AG04449 (cell line): ENCODE measurements around the gene MAD2L2.
A peak's percentile ranks its signal among the peaks of the same experiment; 100 is the strongest.

ENCODE experiments used
- CTCF ChIA-PET: fragments of 350-600 bp; formaldehyde crosslinking; extraction: SDS; loops from one replicate; lab custom pipeline; 2021; ENCODE audit warnings: antibody characterized with exemption; lab: Yijun Ruan, JAX
- POLR2A ChIA-PET: fragments of 400-600, 350-600 bp; formaldehyde crosslinking; extraction: SDS; loops from one replicate; lab custom pipeline; 2020; ENCODE audit warnings: antibody characterized with exemption, inconsistent platforms; lab: Yijun Ruan, JAX
- DNase-seq: peaks from one replicate; pipeline ENCODE4 v3.0.0-alpha.2; 2010; ENCODE audit warnings: low read depth, low spot score
- H3K4me3 ChIP-seq: 2 replicates; pipeline ENCODE4 v1.5.1; 2011; ENCODE audit warnings: low read depth, mild to moderate bottlenecking, control low read depth, low read length
- TF ChIP-seq, protein P1 (sequence below): IDR thresholded peaks from one replicate; pipeline ENCODE4 v1.5.1; 2011; ENCODE audit warnings: mild to moderate bottlenecking, moderate library complexity, low read length, control low read depth, inconsistent platforms; ENCODE audit not compliant: insufficient read depth; ENCODE audit errors: missing control alignments

The MAD2L2 gene

DNA sequence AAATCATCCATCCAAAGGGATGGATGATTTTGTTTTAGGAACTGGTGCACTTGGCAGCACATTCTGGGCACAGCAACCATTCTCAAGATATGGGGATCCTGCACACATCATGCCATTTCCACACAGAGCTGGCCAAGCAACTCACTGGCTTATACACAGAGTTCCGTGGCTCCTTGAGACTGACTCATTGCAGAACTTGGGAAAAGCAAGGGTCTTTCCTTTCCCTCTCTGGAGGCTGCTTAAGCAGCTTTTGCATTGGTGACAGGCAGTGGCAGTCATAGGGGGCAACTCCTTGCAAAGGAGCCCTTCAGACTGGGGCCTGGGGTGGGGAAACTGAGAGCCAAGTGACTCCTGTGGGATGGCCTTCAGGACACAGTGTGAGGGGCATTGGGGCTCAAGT lies 1.9 kb upstream of the MAD2L2 start:
- TF ChIP-seq, protein P1, sequence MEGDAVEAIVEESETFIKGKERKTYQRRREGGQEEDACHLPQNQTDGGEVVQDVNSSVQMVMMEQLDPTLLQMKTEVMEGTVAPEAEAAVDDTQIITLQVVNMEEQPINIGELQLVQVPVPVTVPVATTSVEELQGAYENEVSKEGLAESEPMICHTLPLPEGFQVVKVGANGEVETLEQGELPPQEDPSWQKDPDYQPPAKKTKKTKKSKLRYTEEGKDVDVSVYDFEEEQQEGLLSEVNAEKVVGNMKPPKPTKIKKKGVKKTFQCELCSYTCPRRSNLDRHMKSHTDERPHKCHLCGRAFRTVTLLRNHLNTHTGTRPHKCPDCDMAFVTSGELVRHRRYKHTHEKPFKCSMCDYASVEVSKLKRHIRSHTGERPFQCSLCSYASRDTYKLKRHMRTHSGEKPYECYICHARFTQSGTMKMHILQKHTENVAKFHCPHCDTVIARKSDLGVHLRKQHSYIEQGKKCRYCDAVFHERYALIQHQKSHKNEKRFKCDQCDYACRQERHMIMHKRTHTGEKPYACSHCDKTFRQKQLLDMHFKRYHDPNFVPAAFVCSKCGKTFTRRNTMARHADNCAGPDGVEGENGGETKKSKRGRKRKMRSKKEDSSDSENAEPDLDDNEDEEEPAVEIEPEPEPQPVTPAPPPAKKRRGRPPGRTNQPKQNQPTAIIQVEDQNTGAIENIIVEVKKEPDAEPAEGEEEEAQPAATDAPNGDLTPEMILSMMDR: no peak
- no peak for DNase-seq
- H3K4me3 ChIP-seq: no peak overlapping the region
- CTCF ChIA-PET: interaction anchor here (0.8 to 3.1 kb wide), 6 partner anchors 8 to 645 kb away, joined by 3 to 27 read pairs (median 8); partner anchors contain the start of gene FBXO6
- POLR2A ChIA-PET: no interaction called here

DNA sequence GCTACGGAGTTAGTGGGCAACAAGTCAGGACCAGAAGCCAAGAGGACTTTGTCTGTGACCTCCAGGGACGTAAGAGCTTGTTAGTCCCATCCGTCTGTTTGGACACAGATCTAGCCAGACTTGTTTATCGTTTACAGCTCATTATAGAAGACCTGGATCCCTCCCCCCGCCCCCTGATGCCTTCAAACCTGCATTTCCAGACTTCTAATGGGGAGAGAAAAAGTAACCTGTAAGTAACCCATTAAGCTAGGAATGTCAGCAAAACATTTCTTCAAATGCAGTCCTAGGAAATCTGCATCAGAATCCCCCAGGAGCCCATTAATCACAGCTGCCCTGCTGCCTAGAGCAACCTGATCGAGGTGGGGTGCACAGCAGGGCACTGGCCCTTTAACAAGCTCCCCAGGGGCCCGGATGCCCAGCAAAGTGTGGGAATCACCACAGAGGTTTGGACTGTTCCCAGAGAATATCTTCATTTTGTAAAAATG lies 1.4 kb upstream of the MAD2L2 start:
- TF ChIP-seq, protein P1: no peak

DNA sequence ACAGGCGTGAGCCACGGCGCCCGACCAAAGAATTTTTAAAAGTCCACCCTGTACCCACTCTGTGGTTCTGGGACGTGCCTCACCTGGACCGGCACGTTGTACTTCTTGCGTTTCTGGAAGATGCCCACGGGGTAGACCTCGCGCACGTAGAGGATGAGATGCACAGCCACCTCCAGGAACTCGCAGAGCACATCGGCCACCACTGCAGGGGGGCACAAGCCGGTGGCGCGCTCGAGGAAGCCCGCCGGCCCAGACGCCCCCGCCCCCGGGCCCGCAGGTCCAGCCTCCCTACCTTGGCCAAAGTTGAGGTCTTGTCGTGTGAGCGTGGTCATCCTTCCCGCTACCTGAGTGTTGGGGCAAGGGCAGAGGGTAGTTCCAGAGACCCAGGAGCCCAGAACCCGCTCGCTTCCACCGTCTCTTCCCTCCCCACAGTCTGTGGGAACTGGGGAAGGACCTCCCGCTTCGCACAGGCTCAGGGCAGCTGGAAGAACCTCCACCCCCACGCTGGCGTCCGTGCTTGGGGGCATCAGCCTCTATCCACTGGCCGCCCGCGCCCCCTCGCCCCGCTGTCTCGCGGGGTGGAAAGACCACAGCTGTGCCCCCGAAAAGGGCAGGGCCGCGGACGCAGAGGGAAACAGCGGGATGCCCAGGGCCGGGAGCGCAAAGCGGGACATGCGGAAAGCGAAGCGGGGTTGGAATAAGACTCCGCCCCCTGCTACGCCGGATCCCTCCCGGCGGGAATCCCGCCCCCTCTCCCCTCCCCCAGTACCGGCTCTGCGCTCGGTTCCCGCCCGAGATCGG lies 478 bp downstream of the MAD2L2 start:
- ChIA-PET CTCF (interaction anchor here (2.2 to 2.7 kb wide), 2 partner anchors 10 to 39 kb away, joined by 9 to 18 read pairs; no protein-coding TSS in a partner anchor), POLR2A (interaction anchor here (1.1 kb wide), 1 partner anchor 16 kb away, joined by 5 read pairs; no protein-coding TSS in a partner anchor)
- no peak for DNase-seq
- TF ChIP-seq, protein P1: no peak
- peak overlapping the region; percentile 89 for H3K4me3 ChIP-seq

More for the DNA sequence above, 1.4 kb upstream of the MAD2L2 start:
- ChIA-PET CTCF (interaction anchor here (0.8 to 3.1 kb wide), 7 partner anchors 8 to 645 kb away, joined by 3 to 27 read pairs (median 7); partner anchors contain the start of gene FBXO6), POLR2A (interaction anchor here (1.1 kb wide), 1 partner anchor 11 kb away, joined by 5 read pairs; no protein-coding TSS in a partner anchor)
- no peak overlapping the region for H3K4me3 ChIP-seq
- no peak for DNase-seq

DNA sequence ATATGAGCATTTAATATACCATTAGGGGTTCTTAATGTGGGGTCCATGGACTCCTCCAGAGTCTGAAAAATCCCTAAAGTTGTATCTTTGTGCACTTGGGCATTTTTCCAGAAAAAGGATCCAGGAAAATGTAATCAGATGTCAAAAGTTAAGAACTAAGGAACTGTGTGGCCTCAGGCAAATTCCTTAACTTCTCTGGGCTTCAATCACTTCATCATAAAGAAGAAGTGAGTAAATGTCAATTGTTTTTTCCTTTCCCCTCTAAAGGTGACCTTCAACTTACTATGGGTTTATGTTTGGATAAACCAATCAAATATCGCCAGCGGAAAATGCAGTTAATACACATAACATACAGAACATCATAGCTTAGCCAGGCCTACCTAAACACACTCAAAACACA lies 2.5 kb downstream of the MAD2L2 start:
- POLR2A ChIA-PET: no interaction called here

DNA sequence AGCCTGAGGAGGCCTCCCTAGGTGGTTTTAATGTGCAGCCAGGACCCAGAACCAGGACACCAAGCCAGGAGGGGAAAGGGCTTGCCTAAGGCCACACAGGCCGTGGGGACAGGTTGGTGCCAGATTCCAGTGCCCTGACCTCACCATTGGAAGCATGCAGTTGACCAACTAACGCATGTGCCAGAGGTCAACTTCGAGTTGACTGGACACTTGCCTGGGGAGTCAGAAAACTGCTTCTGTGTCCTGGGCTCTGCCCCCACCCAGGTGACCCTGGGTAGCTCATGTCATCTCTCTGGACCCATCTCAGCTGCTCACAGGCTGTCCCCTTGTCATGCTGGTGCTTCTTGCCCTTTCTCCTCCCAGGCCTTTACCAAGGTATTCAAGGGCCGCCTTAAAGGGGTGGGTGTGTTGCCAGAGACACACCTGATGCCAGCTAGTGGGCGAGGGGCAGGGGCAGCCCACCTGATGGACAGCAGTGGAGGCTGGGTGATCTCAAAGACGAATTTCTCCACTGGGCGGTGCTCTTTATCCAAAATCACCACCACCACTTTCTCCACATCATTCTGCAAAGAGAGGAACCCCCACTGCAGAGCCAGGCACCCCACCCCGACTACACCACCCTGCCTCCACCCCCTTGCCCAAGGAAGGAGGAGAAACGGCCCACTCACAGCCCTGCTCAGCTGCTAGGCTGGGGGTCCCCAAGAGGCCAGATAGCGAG lies 4.4 kb downstream of the MAD2L2 start:
- DNase-seq: no peak
- ChIA-PET CTCF (interaction anchor here (0.5 to 3.1 kb wide), 5 partner anchors 9 to 43 kb away, joined by 3 to 18 read pairs (median 6); partner anchors contain the start of gene FBXO6), POLR2A (no interaction called here)
- TF ChIP-seq, protein P1: no peak
- no peak overlapping the region for H3K4me3 ChIP-seq

More for the DNA sequence above, 2.5 kb downstream of the MAD2L2 start:
- H3K4me3 ChIP-seq: no peak overlapping the region
- CTCF ChIA-PET: interaction anchor here (1.0 to 3.1 kb wide), 4 partner anchors 14 to 49 kb away, joined by 3 to 18 read pairs (median 5); partner anchors contain the start of gene FBXO6
- DNase-seq: no peak
- TF ChIP-seq, protein P1: no peak
